Liver (tissue), 3 donors: ENCODE measurements around the gene TTLL7.

Source experiments
- ATF3 ChIP-seq: IDR thresholded peaks from 2 replicates; pipeline ENCODE4 v1.6.1; 2016; ENCODE audit warnings: antibody characterized with exemption
- CTCF ChIP-seq: fragments of 150-350 bp; IDR thresholded peaks from 2 replicates; pipeline ENCODE4 v1.5.1; 2017; ENCODE audit warnings: improper control_type of control experiment, low read depth, low read length; ENCODE audit not compliant: missing input control
- EGR1 ChIP-seq, 2 donors: IDR thresholded peaks; 2 replicates each; pipeline ENCODE4 v1.6.1; 2016 to 2018; ENCODE audit warnings: antibody characterized with exemption in 2 of 2, low read depth in 2 of 2
- FOXA1 ChIP-seq: IDR thresholded peaks from 2 replicates; pipeline ENCODE4 v1.6.1; 2016; ENCODE audit warnings: antibody characterized with exemption
- GABPA ChIP-seq, 2 donors: IDR thresholded peaks in 1 of 2; conservative IDR thresholded peaks in 1 of 2; 2 replicates each; pipeline ENCODE4 v1.6.1; 2016; ENCODE audit warnings: antibody characterized with exemption in 2 of 2, mild to moderate bottlenecking in 1 of 2, moderate library complexity in 1 of 2
- JUND ChIP-seq, 2 donors: IDR thresholded peaks; 2 replicates each; pipeline ENCODE4 v1.6.1; 2016; ENCODE audit warnings: antibody characterized with exemption in 2 of 2
- RAD21 ChIP-seq, 2 donors: IDR thresholded peaks; 2 replicates each; pipeline ENCODE4 v1.6.1; 2016; ENCODE audit warnings: antibody characterized with exemption in 2 of 2, mild to moderate bottlenecking in 2 of 2
- SP1 ChIP-seq: IDR thresholded peaks from 2 replicates; pipeline ENCODE4 v1.6.1; 2018; ENCODE audit warnings: antibody characterized with exemption, mild to moderate bottlenecking
- TAF1 ChIP-seq: conservative IDR thresholded peaks from 2 replicates; pipeline ENCODE4 v1.6.1; 2016; ENCODE audit warnings: antibody characterized with exemption, mild to moderate bottlenecking
- YY1 ChIP-seq: IDR thresholded peaks from 2 replicates; pipeline ENCODE4 v1.6.1; 2016; ENCODE audit warnings: antibody characterized with exemption, mild to moderate bottlenecking
- ZBTB33 ChIP-seq: IDR thresholded peaks from 2 replicates; pipeline ENCODE4 v1.6.1; 2016; ENCODE audit warnings: antibody characterized with exemption
- TF ChIP-seq, protein P1 (sequence below): IDR thresholded peaks from 2 replicates; pipeline ENCODE4 v1.6.1; 2016; ENCODE audit warnings: antibody characterized with exemption, mild to moderate bottlenecking
- TF ChIP-seq, protein P2 (sequence below): IDR thresholded peaks from 2 replicates; pipeline ENCODE4 v1.6.1; 2016; ENCODE audit warnings: antibody characterized with exemption
- donor health status: healthy.
- donor health status: healthy.

DNA sequence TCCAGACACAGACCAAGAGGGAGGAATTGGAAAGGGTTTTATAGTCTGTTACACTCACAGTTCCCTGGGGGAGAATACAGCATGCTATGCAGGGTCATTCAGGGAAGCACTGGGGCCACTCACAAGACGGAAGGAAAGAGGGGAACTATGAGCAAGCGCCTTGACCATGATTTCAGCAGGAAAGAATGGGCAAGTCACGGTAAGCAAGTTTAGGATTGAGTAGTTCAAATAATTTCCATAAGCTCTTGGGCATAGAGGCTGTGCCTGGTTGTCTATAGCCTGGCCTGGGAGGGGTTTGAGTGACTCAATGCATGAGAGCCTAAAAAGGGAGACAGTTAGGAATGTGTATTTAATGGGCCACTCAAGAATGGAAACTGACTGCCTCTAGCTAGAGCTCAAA lies 176.7 kb downstream of the TTLL7 start:
- TF ChIP-seq, protein P1, sequence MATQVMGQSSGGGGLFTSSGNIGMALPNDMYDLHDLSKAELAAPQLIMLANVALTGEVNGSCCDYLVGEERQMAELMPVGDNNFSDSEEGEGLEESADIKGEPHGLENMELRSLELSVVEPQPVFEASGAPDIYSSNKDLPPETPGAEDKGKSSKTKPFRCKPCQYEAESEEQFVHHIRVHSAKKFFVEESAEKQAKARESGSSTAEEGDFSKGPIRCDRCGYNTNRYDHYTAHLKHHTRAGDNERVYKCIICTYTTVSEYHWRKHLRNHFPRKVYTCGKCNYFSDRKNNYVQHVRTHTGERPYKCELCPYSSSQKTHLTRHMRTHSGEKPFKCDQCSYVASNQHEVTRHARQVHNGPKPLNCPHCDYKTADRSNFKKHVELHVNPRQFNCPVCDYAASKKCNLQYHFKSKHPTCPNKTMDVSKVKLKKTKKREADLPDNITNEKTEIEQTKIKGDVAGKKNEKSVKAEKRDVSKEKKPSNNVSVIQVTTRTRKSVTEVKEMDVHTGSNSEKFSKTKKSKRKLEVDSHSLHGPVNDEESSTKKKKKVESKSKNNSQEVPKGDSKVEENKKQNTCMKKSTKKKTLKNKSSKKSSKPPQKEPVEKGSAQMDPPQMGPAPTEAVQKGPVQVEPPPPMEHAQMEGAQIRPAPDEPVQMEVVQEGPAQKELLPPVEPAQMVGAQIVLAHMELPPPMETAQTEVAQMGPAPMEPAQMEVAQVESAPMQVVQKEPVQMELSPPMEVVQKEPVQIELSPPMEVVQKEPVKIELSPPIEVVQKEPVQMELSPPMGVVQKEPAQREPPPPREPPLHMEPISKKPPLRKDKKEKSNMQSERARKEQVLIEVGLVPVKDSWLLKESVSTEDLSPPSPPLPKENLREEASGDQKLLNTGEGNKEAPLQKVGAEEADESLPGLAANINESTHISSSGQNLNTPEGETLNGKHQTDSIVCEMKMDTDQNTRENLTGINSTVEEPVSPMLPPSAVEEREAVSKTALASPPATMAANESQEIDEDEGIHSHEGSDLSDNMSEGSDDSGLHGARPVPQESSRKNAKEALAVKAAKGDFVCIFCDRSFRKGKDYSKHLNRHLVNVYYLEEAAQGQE: no peak
- TF ChIP-seq CTCF (no peak), YY1 (no peak), ATF3 (no peak), SP1 (no peak), FOXA1 (no peak), TAF1 (no peak), EGR1 (IDR thresholded peaks at IDR 0.05; ENCODE audit: low read depth in 2 of 2) (no peak), GABPA (IDR thresholded peaks at IDR 0.05 in 1 of 2, conservative IDR thresholded peaks at IDR 0.05 in 1 of 2) (no peak), JUND (IDR thresholded peaks at IDR 0.05) (no peak), ZBTB33 (no peak), RAD21 (IDR thresholded peaks at IDR 0.05) (no peak)
- TF ChIP-seq, protein P2, sequence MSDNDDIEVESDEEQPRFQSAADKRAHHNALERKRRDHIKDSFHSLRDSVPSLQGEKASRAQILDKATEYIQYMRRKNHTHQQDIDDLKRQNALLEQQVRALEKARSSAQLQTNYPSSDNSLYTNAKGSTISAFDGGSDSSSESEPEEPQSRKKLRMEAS: no peak
